ENCODE data around the gene NFIC.

DNA sequence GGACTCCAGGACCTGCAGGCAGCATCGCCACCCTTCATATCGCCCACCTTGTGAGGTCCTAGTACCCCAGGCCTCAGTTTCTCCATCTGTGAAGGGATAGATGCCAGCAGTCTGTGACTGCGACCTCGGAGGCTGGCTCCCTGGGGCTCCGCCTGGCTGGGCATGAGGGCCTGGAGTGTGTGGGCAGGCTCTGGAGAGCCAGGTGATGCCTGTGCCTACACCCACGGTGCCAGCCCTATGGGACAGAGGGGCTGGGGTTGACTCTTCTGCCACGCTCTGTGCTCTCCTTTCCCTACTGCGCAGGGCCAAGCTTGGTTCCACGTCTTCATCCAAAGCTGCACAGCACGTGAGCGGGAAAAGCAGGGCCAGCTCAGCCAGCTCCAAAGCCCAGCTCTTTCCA, 26.0 kb upstream of the NFIC start:
- TF ChIP-seq, protein P1, sequence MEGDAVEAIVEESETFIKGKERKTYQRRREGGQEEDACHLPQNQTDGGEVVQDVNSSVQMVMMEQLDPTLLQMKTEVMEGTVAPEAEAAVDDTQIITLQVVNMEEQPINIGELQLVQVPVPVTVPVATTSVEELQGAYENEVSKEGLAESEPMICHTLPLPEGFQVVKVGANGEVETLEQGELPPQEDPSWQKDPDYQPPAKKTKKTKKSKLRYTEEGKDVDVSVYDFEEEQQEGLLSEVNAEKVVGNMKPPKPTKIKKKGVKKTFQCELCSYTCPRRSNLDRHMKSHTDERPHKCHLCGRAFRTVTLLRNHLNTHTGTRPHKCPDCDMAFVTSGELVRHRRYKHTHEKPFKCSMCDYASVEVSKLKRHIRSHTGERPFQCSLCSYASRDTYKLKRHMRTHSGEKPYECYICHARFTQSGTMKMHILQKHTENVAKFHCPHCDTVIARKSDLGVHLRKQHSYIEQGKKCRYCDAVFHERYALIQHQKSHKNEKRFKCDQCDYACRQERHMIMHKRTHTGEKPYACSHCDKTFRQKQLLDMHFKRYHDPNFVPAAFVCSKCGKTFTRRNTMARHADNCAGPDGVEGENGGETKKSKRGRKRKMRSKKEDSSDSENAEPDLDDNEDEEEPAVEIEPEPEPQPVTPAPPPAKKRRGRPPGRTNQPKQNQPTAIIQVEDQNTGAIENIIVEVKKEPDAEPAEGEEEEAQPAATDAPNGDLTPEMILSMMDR (IDR thresholded peaks at IDR 0.05), result no peak
- TF ChIP-seq MYC (IDR thresholded peaks at IDR 0.05; ENCODE audit: borderline replicate concordance, low read length) (no peak), NPAS2 (CRISPR knock-in tag; IDR thresholded peaks at IDR 0.05; ENCODE audit: borderline replicate concordance) (no peak), RCOR1 (IDR thresholded peaks at IDR 0.05; ENCODE audit: low read depth, low read length) (no peak), POLR2A (IDR thresholded peaks at IDR 0.05; ENCODE audit: low read length) (no peak), CEBPB (IDR thresholded peaks at IDR 0.05) (no peak), ESRRA (IDR thresholded peaks at IDR 0.05; ENCODE audit: borderline replicate concordance, low read length) (no peak), EP300 (IDR thresholded peaks at IDR 0.05) (no peak), RAD21 (conservative IDR thresholded peaks at IDR 0.05 in 1 of 2, IDR thresholded peaks at IDR 0.05 in 1 of 2) (no peak)
- TF ChIP-seq, protein P2, sequence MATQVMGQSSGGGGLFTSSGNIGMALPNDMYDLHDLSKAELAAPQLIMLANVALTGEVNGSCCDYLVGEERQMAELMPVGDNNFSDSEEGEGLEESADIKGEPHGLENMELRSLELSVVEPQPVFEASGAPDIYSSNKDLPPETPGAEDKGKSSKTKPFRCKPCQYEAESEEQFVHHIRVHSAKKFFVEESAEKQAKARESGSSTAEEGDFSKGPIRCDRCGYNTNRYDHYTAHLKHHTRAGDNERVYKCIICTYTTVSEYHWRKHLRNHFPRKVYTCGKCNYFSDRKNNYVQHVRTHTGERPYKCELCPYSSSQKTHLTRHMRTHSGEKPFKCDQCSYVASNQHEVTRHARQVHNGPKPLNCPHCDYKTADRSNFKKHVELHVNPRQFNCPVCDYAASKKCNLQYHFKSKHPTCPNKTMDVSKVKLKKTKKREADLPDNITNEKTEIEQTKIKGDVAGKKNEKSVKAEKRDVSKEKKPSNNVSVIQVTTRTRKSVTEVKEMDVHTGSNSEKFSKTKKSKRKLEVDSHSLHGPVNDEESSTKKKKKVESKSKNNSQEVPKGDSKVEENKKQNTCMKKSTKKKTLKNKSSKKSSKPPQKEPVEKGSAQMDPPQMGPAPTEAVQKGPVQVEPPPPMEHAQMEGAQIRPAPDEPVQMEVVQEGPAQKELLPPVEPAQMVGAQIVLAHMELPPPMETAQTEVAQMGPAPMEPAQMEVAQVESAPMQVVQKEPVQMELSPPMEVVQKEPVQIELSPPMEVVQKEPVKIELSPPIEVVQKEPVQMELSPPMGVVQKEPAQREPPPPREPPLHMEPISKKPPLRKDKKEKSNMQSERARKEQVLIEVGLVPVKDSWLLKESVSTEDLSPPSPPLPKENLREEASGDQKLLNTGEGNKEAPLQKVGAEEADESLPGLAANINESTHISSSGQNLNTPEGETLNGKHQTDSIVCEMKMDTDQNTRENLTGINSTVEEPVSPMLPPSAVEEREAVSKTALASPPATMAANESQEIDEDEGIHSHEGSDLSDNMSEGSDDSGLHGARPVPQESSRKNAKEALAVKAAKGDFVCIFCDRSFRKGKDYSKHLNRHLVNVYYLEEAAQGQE (IDR thresholded peaks at IDR 0.05), result no peak
- TF ChIP-seq, protein P3, sequence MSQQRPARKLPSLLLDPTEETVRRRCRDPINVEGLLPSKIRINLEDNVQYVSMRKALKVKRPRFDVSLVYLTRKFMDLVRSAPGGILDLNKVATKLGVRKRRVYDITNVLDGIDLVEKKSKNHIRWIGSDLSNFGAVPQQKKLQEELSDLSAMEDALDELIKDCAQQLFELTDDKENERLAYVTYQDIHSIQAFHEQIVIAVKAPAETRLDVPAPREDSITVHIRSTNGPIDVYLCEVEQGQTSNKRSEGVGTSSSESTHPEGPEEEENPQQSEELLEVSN (IDR thresholded peaks at IDR 0.05; ENCODE audit: borderline replicate concordance, low read depth), result no peak

All from A549 (cell line).